ENCODE data around the gene GPC6.

GRCh38 chr13:93744033-93744432, 517.4 kb downstream of the GPC6 start:
- TF ChIP-seq TAF1 (IDR thresholded peaks at IDR 0.05; ENCODE audit: borderline replicate concordance, low read depth, low read length) (no peak), POLR2A (IDR thresholded peaks at IDR 0.05; ENCODE audit: low read depth, low read length) (no peak), POLR2AphosphoS5 (IDR thresholded peaks at IDR 0.05; ENCODE audit: low read depth, low read length) (no peak)
